Measurements from ENCODE around the gene VPS41.
A peak's percentile ranks its signal among the peaks of the same experiment; 100 is the strongest.

Gene VPS41

GRCh38 chr7:38942431-38943051 is 33.5 kb upstream of the VPS41 start:
- no peak for DNase-seq (ENCODE audit: low spot score)
- H3K4me3 ChIP-seq = no peak overlapping the region
- peak overlapping the region; percentile 8 to 90 for H3K27ac ChIP-seq
- TF ChIP-seq, protein P1, sequence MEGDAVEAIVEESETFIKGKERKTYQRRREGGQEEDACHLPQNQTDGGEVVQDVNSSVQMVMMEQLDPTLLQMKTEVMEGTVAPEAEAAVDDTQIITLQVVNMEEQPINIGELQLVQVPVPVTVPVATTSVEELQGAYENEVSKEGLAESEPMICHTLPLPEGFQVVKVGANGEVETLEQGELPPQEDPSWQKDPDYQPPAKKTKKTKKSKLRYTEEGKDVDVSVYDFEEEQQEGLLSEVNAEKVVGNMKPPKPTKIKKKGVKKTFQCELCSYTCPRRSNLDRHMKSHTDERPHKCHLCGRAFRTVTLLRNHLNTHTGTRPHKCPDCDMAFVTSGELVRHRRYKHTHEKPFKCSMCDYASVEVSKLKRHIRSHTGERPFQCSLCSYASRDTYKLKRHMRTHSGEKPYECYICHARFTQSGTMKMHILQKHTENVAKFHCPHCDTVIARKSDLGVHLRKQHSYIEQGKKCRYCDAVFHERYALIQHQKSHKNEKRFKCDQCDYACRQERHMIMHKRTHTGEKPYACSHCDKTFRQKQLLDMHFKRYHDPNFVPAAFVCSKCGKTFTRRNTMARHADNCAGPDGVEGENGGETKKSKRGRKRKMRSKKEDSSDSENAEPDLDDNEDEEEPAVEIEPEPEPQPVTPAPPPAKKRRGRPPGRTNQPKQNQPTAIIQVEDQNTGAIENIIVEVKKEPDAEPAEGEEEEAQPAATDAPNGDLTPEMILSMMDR (IDR thresholded peaks at IDR 0.05) = no peak

GRCh38 chr7:38940774-38941173 is 31.8 kb upstream of the VPS41 start:
- no peak for DNase-seq (ENCODE audit: low spot score)
- TF ChIP-seq, protein P1 (IDR thresholded peaks at IDR 0.05) = no peak

DNA sequence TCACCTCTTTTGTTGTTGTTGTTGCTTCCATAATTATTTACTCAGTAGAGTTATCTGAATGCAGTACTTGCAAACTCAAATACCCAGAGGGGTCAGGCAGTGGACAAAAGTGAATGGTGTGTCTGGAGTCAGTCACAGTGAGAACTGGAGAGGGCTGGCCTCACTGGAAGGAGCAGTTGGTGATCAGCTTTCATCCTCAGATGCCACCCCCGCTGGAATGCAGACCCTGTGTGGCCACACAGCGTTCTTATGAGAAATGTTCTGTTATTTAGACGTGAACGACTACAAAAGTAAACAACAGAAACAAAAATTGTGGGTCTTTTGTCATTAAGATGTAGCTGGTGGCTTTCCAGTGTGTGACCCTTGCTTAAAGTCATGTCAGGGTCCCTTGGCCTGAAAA is 29.6 kb upstream of the VPS41 start:
- Histone ChIP-seq H3K4me3 (no peak overlapping the region), H3K27ac (peak overlapping the region in 1 of 2 donors; percentile 67)
- TF ChIP-seq, protein P1 (IDR thresholded peaks at IDR 0.05) = no peak
- no peak for DNase-seq (ENCODE audit: low spot score)

More at GRCh38 chr7:38940774-38941173, 31.8 kb upstream of the VPS41 start:
- H3K27ac ChIP-seq = no peak overlapping the region
- no peak overlapping the region for H3K4me3 ChIP-seq

DNA sequence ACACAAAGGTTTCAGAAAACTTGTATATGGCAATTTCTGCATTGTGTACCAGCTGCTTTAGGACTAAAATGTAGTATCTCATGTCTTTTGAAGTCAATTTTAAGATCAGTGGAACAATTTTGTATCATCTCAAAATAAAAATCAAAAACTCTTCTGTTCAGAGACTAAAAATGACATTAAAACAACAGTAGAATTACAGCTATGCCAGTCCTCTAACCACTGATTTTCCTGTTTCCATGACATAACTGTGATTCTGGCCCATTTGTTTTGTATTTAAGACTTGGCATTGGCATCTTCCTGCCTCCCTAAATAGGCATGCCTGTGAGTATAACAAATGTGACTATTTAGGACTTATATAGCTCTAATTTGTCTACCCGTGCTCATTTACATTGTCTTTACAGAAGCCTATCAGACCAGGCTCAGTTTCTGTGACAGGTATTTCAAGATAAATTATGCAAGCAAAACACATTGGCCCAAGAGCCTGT is 29.1 kb upstream of the VPS41 start:
- DNase-seq (ENCODE audit: low spot score) = no peak
- Histone ChIP-seq H3K4me3 (no peak overlapping the region), H3K27ac (peak overlapping the region in 1 of 2 donors; percentile 67)
- TF ChIP-seq, protein P1 (IDR thresholded peaks at IDR 0.05) = no peak

GRCh38 chr7:38936641-38937040 is 27.6 kb upstream of the VPS41 start:
- TF ChIP-seq, protein P1 (IDR thresholded peaks at IDR 0.05) = no peak
- no peak overlapping the region for H3K4me3 ChIP-seq
- DNase-seq (ENCODE audit: low spot score) = no peak

GRCh38 chr7:38934536-38934935 is 25.5 kb upstream of the VPS41 start:
- Histone ChIP-seq H3K27ac (no peak overlapping the region), H3K4me3 (no peak overlapping the region)
- TF ChIP-seq, protein P1 (IDR thresholded peaks at IDR 0.05) = no peak
- no peak for DNase-seq (ENCODE audit: low spot score)

More at GRCh38 chr7:38936641-38937040, 27.6 kb upstream of the VPS41 start:
- no peak overlapping the region for H3K27ac ChIP-seq

DNA sequence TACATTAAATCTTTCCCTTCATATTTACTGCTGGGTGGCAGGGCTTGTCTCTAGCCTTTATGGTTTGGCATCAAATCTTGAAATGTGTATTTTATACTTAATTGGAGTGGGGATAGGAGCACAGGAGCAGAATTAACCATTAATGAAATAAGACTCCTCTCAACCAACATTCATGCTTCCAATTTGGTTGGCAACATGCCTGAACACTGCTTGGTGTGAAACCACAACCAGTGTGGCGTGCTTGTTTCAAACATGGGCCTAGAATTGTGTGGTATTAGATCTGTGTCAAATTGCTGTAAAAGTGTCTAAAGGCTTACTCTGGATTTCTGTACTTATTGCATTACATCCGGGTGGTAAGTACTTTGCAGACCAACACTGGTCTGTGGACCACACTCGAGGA is 25.1 kb upstream of the VPS41 start:
- TF ChIP-seq, protein P1 (IDR thresholded peaks at IDR 0.05) = no peak
- DNase-seq (ENCODE audit: low spot score) = no peak
- H3K27ac ChIP-seq = no peak overlapping the region
- no peak overlapping the region for H3K4me3 ChIP-seq

Data from coronary artery (tissue), 2 donors.